ENCODE measurements around the gene TMEM225B. TPM values are rescaled to one million over a fixed set of nuclear protein-coding genes. Genes with fewer than 3 reads are reported as not detected.
"Not testable (repeated sequence)": the region's sequence is repeated elsewhere in the genome, so short reads cannot be mapped to it uniquely, and the experiment has no call there.

The TMEM225B gene
- total RNA-seq, 3 donors from 2014 or later = 1.0 to 4.5 (median 2.0) TPM

GRCh38 chr7:99627513-99627912, 29.4 kb downstream of the TMEM225B start:
- DNase-seq (ENCODE audit: low spot score in 2 of 2) = no peak
- Histone ChIP-seq H3K4me3 (no peak overlapping the region), H3K36me3 (peaks cover 9% of the 10 kb centered on the region), H3K4me1 (no peaks in the 10 kb centered on the region), H3K27me3 (no peaks in the 10 kb centered on the region), H3K9me3 (no peaks in the 10 kb centered on the region), H3K27ac (no peak overlapping the region)
- intact Hi-C loops (cut with DNase I; ENCODE audit: low total_unique reads) = no loop called here
- no peak for TF ChIP-seq POLR2A (IDR thresholded peaks at IDR 0.05)
- TF ChIP-seq CTCF (IDR thresholded peaks at IDR 0.05) = no peak
- no peak for TF ChIP-seq POLR2AphosphoS5 (IDR thresholded peaks at IDR 0.05)

GRCh38 chr7:99628471-99629465, 30.7 kb downstream of the TMEM225B start:
- H3K27me3 ChIP-seq = no peaks in the 10 kb centered on the region
- no peak for DNase-seq (ENCODE audit: low spot score in 2 of 2)
- H3K36me3 ChIP-seq = peaks cover 9% of the 10 kb centered on the region
- TF ChIP-seq CTCF (IDR thresholded peaks at IDR 0.05) (no peak), POLR2A (IDR thresholded peaks at IDR 0.05) (no peak), POLR2AphosphoS5 (IDR thresholded peaks at IDR 0.05) (no peak)
- H3K4me3 ChIP-seq = no peak overlapping the region
- no peaks in the 10 kb centered on the region for H3K4me1 ChIP-seq
- intact Hi-C loops (cut with DNase I; ENCODE audit: low total_unique reads) = no loop called here
- no peak overlapping the region for H3K27ac ChIP-seq
- H3K9me3 ChIP-seq = no peaks in the 10 kb centered on the region

GRCh38 chr7:99629643-99630042, 31.6 kb downstream of the TMEM225B start:
- TF ChIP-seq POLR2A (IDR thresholded peaks at IDR 0.05) (no peak), CTCF (IDR thresholded peaks at IDR 0.05) (no peak), POLR2AphosphoS5 (IDR thresholded peaks at IDR 0.05) (no peak)
- Histone ChIP-seq H3K9me3 (no peaks in the 10 kb centered on the region), H3K4me1 (no peaks in the 10 kb centered on the region), H3K4me3 (no peak overlapping the region), H3K27me3 (no peaks in the 10 kb centered on the region), H3K36me3 (peaks cover 9% of the 10 kb centered on the region), H3K27ac (no peak overlapping the region)
- DNase-seq (ENCODE audit: low spot score in 2 of 2) = no peak
- intact Hi-C loops (cut with DNase I; ENCODE audit: low total_unique reads) = loop anchor here (5.0 kb wide), 1 partner anchor 273 kb away; no protein-coding TSS in a partner anchor

- intact Hi-C loops (cut with DNase I; ENCODE audit: low total_unique reads) = loop anchor here (5.0 kb wide), 1 partner anchor 271 kb away; no protein-coding TSS in a partner anchor
These were observed 33.4 kb downstream of the TMEM225B start for GRCh38 chr7:99631295-99632109.

GRCh38 chr7:99637414-99637813, 39.3 kb downstream of the TMEM225B start:
- H3K27ac ChIP-seq; H3K36me3 ChIP-seq; H3K4me3 ChIP-seq; H3K9me3 ChIP-seq; DNase-seq (ENCODE audit: low spot score in 2 of 2); intact Hi-C loops (cut with DNase I; ENCODE audit: low total_unique reads); H3K4me1 ChIP-seq; H3K27me3 ChIP-seq: not testable (repeated sequence)

More at GRCh38 chr7:99631295-99632109, 33.4 kb downstream of the TMEM225B start:
- Histone ChIP-seq H3K27ac (no peak overlapping the region), H3K36me3 (peaks cover 9% of the 10 kb centered on the region), H3K9me3 (no peaks in the 10 kb centered on the region), H3K4me1 (no peaks in the 10 kb centered on the region), H3K27me3 (no peaks in the 10 kb centered on the region), H3K4me3 (no peak overlapping the region)
- DNase-seq (ENCODE audit: low spot score in 2 of 2) = no peak
- TF ChIP-seq POLR2AphosphoS5 (IDR thresholded peaks at IDR 0.05) (no peak), CTCF (IDR thresholded peaks at IDR 0.05) (no peak), POLR2A (IDR thresholded peaks at IDR 0.05) (no peak)

All from breast epithelium (tissue), 4 donors.